Transverse colon (tissue), 4 donors: ENCODE data around the gene XYLB. TPM values are rescaled to one million over a fixed set of nuclear protein-coding genes. Genes with fewer than 3 reads are reported as not detected.

Experiments
- DNase-seq: peaks from one replicate; pipeline ENCODE4 v3.0.0-alpha.2; 2019
- H3K27ac ChIP-seq, 4 donors: fragments of 200-600 bp; sonication (generic); 2 replicates each; pipeline ENCODE4 v1.5.1; 2016 to 2018; ENCODE audit warnings: inconsistent platforms in 4 of 4
- H3K27me3 ChIP-seq: fragments of 200-600 bp; sonication (generic); 2 replicates; pipeline ENCODE4 v1.5.1; 2017; ENCODE audit warnings: inconsistent platforms
- H3K36me3 ChIP-seq, 4 donors: fragments of 200-600 bp; sonication (generic); 2 replicates each; pipeline ENCODE4 v1.5.1; 2017 to 2019; ENCODE audit warnings: inconsistent platforms in 4 of 4
- H3K4me1 ChIP-seq, 4 donors: fragments of 200-600 bp; sonication (generic); 2 replicates each; pipeline ENCODE4 v1.5.1; 2017 to 2020; ENCODE audit warnings: inconsistent platforms in 4 of 4
- H3K4me3 ChIP-seq, 4 donors: fragments of 200-600 bp; sonication (generic); 1 replicate in 1 of 4; 2 replicates in 3 of 4; pipeline versions ENCODE4 v1.5.1 to v1.6.1; 2017 to 2019; ENCODE audit warnings: inconsistent platforms in 4 of 4
- H3K9me3 ChIP-seq, 2 donors: fragments of 200-600 bp; sonication (generic); 2 replicates each; pipeline ENCODE4 v1.5.1; 2017 to 2019; ENCODE audit warnings: inconsistent platforms in 2 of 2
- CTCF ChIP-seq, 5 experiments: fragments of 200-600 bp in 3 of 5; fragments of 450-650 bp in 2 of 5; sonication (generic) in 3 of 5; IDR thresholded peaks; 1 replicate in 2 of 5; 2 replicates in 3 of 5; pipeline ENCODE4 v1.5.1; 2016 to 2017; ENCODE audit warnings: antibody characterized with exemption in 5 of 5, inconsistent platforms in 3 of 5, mild to moderate bottlenecking in 2 of 5, moderate library complexity in 1 of 5
- EP300 ChIP-seq: sonication (generic); formaldehyde crosslinking; IDR thresholded peaks from one replicate; pipeline ENCODE4 v1.6.1; 2017; ENCODE audit warnings: antibody characterized with exemption, low read depth
- POLR2A ChIP-seq: fragments of 450-650 bp; IDR thresholded peaks from one replicate; pipeline ENCODE4 v1.6.1; 2016; ENCODE audit warnings: antibody characterized with exemption, mild to moderate bottlenecking, moderate library complexity
- POLR2AphosphoS5 ChIP-seq, 3 donors: sonication (generic); formaldehyde crosslinking; IDR thresholded peaks; one replicate each; pipeline ENCODE4 v1.6.1; 2016; ENCODE audit warnings: antibody characterized with exemption in 3 of 3
- WGBS, 2 donors: methylation state at CpG; one replicate each; pipeline ENCODE4 v1.1.5; 2018; ENCODE audit warnings: low coverage in 1 of 2; 5-methylcytosine and 5-hydroxymethylcytosine counted together
- in situ Hi-C, 4 donors: fragments of 200-750 bp; cut with MboI; loops; one replicate each; pipeline versions ENCODE4 v1.15.0 to v1.15.1; 2017; ENCODE audit warnings: low sequenced_read_pairs in 3 of 4, low pct_ligation_motif_present in 1 of 4, low pct_unique_long_range_greater_than_20kb in 1 of 4
- intact Hi-C: fragments of 100-400 bp; cut with DNase I; formaldehyde crosslinking; loops from one replicate; pipeline ENCODE4 v1.15.1; 2023; ENCODE audit warnings: low total_unique reads
- total RNA-seq, 4 donors: library from RNA; depleted of rRNA; stranded (reverse); fragments of >200 nt; gene quantifications; one replicate each; pipeline ENCODE4 v1.1.0, GENCODE V29; 2016

The XYLB gene
- total RNA-seq, 4 donors from 2014 or later, result 13.5 to 18.7 (median 15.1) TPM

- H3K4me3 ChIP-seq, result no peak overlapping the region
Observed at GRCh38 chr3:38334142-38335055, 12.2 kb upstream of the XYLB start.

GRCh38 chr3:38335263-38335662 is 11.3 kb upstream of the XYLB start:
- Histone ChIP-seq H3K36me3 (no peaks in the 10 kb centered on the region), H3K4me1 (no peaks in the 10 kb centered on the region), H3K27me3 (no peaks in the 10 kb centered on the region), H3K27ac (no peak overlapping the region), H3K9me3 (no peaks in the 10 kb centered on the region), H3K4me3 (no peak overlapping the region)
- intact Hi-C loops (no loop called here), in situ Hi-C loops (no loop called here)
- WGBS, 2 donors, result 71 to 85% methylated on average over 4 to 6 of the region's 6 CpGs
- DNase-seq, result no peak
- TF ChIP-seq POLR2A, result no peak
- no peak for TF ChIP-seq POLR2AphosphoS5 (IDR thresholded peaks at IDR 0.05)
- no peak for TF ChIP-seq EP300
- no peak for TF ChIP-seq CTCF (IDR thresholded peaks at IDR 0.05)

More at GRCh38 chr3:38334142-38335055, 12.2 kb upstream of the XYLB start:
- no peaks in the 10 kb centered on the region for H3K9me3 ChIP-seq
- TF ChIP-seq EP300 (no peak), POLR2AphosphoS5 (IDR thresholded peaks at IDR 0.05) (no peak), CTCF (IDR thresholded peaks at IDR 0.05) (no peak), POLR2A (no peak)
- in situ Hi-C loops, result no loop called here
- no peaks in the 10 kb centered on the region for H3K36me3 ChIP-seq
- DNase-seq, result no peak
- intact Hi-C loops, result no loop called here
- 73 to 75% methylated on average over 3 to 5 of the region's 5 CpGs for WGBS, 2 donors
- no peaks in the 10 kb centered on the region for H3K4me1 ChIP-seq
- H3K27ac ChIP-seq, result no peak overlapping the region
- no peaks in the 10 kb centered on the region for H3K27me3 ChIP-seq

- H3K36me3 ChIP-seq, result no peaks in the 10 kb centered on the region
- TF ChIP-seq EP300 (no peak), POLR2AphosphoS5 (IDR thresholded peaks at IDR 0.05) (no peak), CTCF (IDR thresholded peaks at IDR 0.05) (no peak), POLR2A (no peak)
- H3K4me1 ChIP-seq, result no peaks in the 10 kb centered on the region
- DNase-seq, result no peak
- H3K4me3 ChIP-seq, result no peak overlapping the region
- in situ Hi-C loops, result no loop called here
- H3K27ac ChIP-seq, result no peak overlapping the region
- no peaks in the 10 kb centered on the region for H3K27me3 ChIP-seq
- WGBS, 2 donors, result 90 to 100% methylated on average over 2 of the region's 2 CpGs
- no peaks in the 10 kb centered on the region for H3K9me3 ChIP-seq
- intact Hi-C loops, result no loop called here
Observed at GRCh38 chr3:38337703-38338102, 8.9 kb upstream of the XYLB start.

GRCh38 chr3:38343797-38344594 is 2.6 kb upstream of the XYLB start:
- Histone ChIP-seq H3K9me3 (no peaks in the 10 kb centered on the region), H3K36me3 (no peaks in the 10 kb centered on the region), H3K4me3 (no peak overlapping the region), H3K4me1 (peaks cover 0 to 16% (median 11%) of the 10 kb centered on the region in 4 donors), H3K27ac (no peak overlapping the region), H3K27me3 (no peaks in the 10 kb centered on the region)
- WGBS, 2 donors, result 94 to 100% methylated on average over 1 to 3 of the region's 3 CpGs
- intact Hi-C loops, result no loop called here
- DNase-seq, result no peak
- in situ Hi-C loops, result loop anchor here in 2 of 4 donors (10.0 kb wide), 2 partner anchors 131 to 141 kb away; no protein-coding TSS in a partner anchor
- TF ChIP-seq POLR2AphosphoS5 (IDR thresholded peaks at IDR 0.05), result no peak
